CD4-positive, alpha-beta T cell (primary cell): ENCODE data around the gene ZFP3. TPM values are rescaled to one million over a fixed set of nuclear protein-coding genes. Genes with fewer than 3 reads are reported as not detected.
A peak's percentile ranks its signal among the peaks of the same experiment; 100 is the strongest.

Experiments
- ATAC-seq: fragments of 200-7000 bp; cut with Tn5 transposase; one replicate; pipeline ENCODE4 v1.10.0; 2022; ENCODE audit warnings: mild to moderate bottlenecking; ENCODE audit not compliant: poor library complexity
- CTCF ChIA-PET: fragments of 350-600 bp; sonication (Branson Sonifier 250); formaldehyde crosslinking; loops from one replicate; lab custom pipeline; 2021; ENCODE audit warnings: antibody characterized with exemption, inconsistent platforms; lab: Charles Lee
- POLR2A ChIA-PET: fragments of 350-600 bp; sonication (Branson Sonifier 250); formaldehyde crosslinking; loops from one replicate; lab custom pipeline; 2021; ENCODE audit warnings: antibody characterized with exemption, inconsistent platforms; lab: Charles Lee
- DNase-seq, 14 experiments: peaks; one replicate each; pipeline ENCODE4 v3.0.0-alpha.2; 2013 to 2020; ENCODE audit warnings: mixed read lengths in 2 of 14
- H3K27ac ChIP-seq, 2 donors: one replicate each; pipeline versions ENCODE4 v1.5.1 to v1.7.0; 2013; ENCODE audit warnings: low read length in 2 of 2, low read depth in 1 of 2, mild to moderate bottlenecking in 1 of 2
- H3K27me3 ChIP-seq, 2 experiments: 1 replicate in 1 of 2; 2 replicates in 1 of 2; pipeline versions ENCODE4 v1.6.1 to v1.7.0; 2013; ENCODE audit warnings: low read length in 2 of 2, control low read depth in 1 of 2, mild to moderate bottlenecking in 1 of 2, moderate library complexity in 1 of 2; ENCODE audit not compliant: insufficient read depth in 2 of 2, control insufficient read depth in 1 of 2
- H3K36me3 ChIP-seq: one replicate; pipeline ENCODE4 v1.6.1; 2013; ENCODE audit warnings: low read length, control low read depth; ENCODE audit not compliant: insufficient read depth
- H3K4me1 ChIP-seq: one replicate; pipeline ENCODE4 v1.6.1; 2013; ENCODE audit warnings: low read length, control low read depth; ENCODE audit not compliant: insufficient read depth
- H3K4me3 ChIP-seq: one replicate; pipeline ENCODE4 v1.5.1; 2013; ENCODE audit warnings: mild to moderate bottlenecking, low read length, moderate library complexity
- H3K9me3 ChIP-seq, 2 experiments: 1 replicate in 1 of 2; 2 replicates in 1 of 2; pipeline versions ENCODE4 v1.6.1 to v1.7.0; 2013; ENCODE audit warnings: low read length in 2 of 2, mild to moderate bottlenecking in 2 of 2, control low read depth in 1 of 2, moderate library complexity in 1 of 2; ENCODE audit not compliant: control insufficient read depth in 1 of 2, insufficient read depth in 1 of 2
- H3K27ac Mint-ChIP-seq: one replicate; pipeline ENCODE4 v1.8.0; 2020; ENCODE audit warnings: mixed read lengths
- H3K27me3 Mint-ChIP-seq: one replicate; pipeline ENCODE4 v1.8.0; 2021; ENCODE audit warnings: mixed read lengths
- H3K36me3 Mint-ChIP-seq: one replicate; pipeline ENCODE4 v1.8.0; 2021; ENCODE audit warnings: low read depth, mixed read lengths
- H3K4me1 Mint-ChIP-seq: one replicate; pipeline ENCODE4 v1.8.0; 2021; ENCODE audit warnings: low read depth, mixed read lengths
- H3K4me3 Mint-ChIP-seq: one replicate; pipeline ENCODE4 v1.8.0; 2020; ENCODE audit warnings: mild to moderate bottlenecking, mixed read lengths
- H3K9me3 Mint-ChIP-seq: one replicate; pipeline ENCODE4 v1.8.0; 2020; ENCODE audit warnings: mixed read lengths
- CTCF ChIP-seq: fragments of 200-600 bp; IDR thresholded peaks from one replicate; pipeline ENCODE4 v1.8.0; 2022; ENCODE audit warnings: antibody characterized with exemption, mild to moderate bottlenecking
- intact Hi-C, 2 experiments: fragments of 100-400 bp; cut with DNase I in 1 of 2; cut with micrococcal nuclease in 1 of 2; formaldehyde crosslinking; loops; one replicate each; pipeline versions ENCODE4 v1.15.1 to v1.9.0; 2023 to 2025; cut with DNase I, micrococcal nuclease
- total RNA-seq, 174 experiments: library from RNA in 2 of 174; stranded (reverse) in 2 of 174; gene quantifications; one replicate each; pipeline ENCODE4 v1.2.3 and lab custom pipeline; 2021 to 2026

Gene ZFP3
- total RNA-seq, 2 experiments from 2014 or later = 2.4 TPM

GRCh38 chr17:5097101-5097834 is 19.0 kb downstream of the ZFP3 start:
- ChIA-PET CTCF (no interaction called here), POLR2A (interaction anchor here (0.9 kb wide), 1 partner anchor 14 kb away, joined by 4 read pairs; the partner anchor contains the start of gene ZNF232)
- DNase-seq (peak in 11 of 14 experiments; percentile 16 to 71 (median 49)), ATAC-seq (peak; percentile 92)
- Histone ChIP-seq H3K4me1 (peaks cover 12% of the 10 kb centered on the region), H3K27ac (no peak overlapping the region), H3K36me3 (peaks cover 1% of the 10 kb centered on the region), H3K27me3 (peaks cover 7 to 8% of the 10 kb centered on the region in 2 experiments), H3K9me3 (peaks cover 31 to 52% of the 10 kb centered on the region in 2 experiments), H3K4me3 (peak overlapping the region; percentile 44)
- no peak for TF ChIP-seq CTCF
- intact Hi-C loops = no loop called here
- Mint-ChIP-seq H3K36me3 (peaks cover 48% of the 10 kb centered on the region), H3K4me1 (peaks cover 13% of the 10 kb centered on the region), H3K4me3 (peak overlapping the region; percentile 90), H3K9me3 (peaks cover 14% of the 10 kb centered on the region), H3K27me3 (no peaks in the 10 kb centered on the region), H3K27ac (peak overlapping the region; percentile 53)

- ChIA-PET CTCF (no interaction called here), POLR2A (no interaction called here)
- peaks cover 12% of the 10 kb centered on the region for H3K4me1 ChIP-seq
- no peaks in the 10 kb centered on the region for H3K36me3 ChIP-seq
- peaks cover 28% of the 10 kb centered on the region for H3K36me3 Mint-ChIP-seq
- no peak overlapping the region for H3K27ac ChIP-seq
- H3K27me3 Mint-ChIP-seq = no peaks in the 10 kb centered on the region
- H3K4me3 Mint-ChIP-seq = peak overlapping the region; percentile 15
- H3K9me3 Mint-ChIP-seq = peaks cover 10% of the 10 kb centered on the region
- peaks cover 7 to 8% of the 10 kb centered on the region in 2 experiments for H3K27me3 ChIP-seq
- intact Hi-C loops = no loop called here
- DNase-seq = no peak
- peaks cover 25 to 31% of the 10 kb centered on the region in 2 experiments for H3K9me3 ChIP-seq
- ATAC-seq = no peak
- no peak overlapping the region for H3K4me3 ChIP-seq
- no peak for TF ChIP-seq CTCF
- H3K4me1 Mint-ChIP-seq = peaks cover 13% of the 10 kb centered on the region
- H3K27ac Mint-ChIP-seq = no peak overlapping the region
Observed at GRCh38 chr17:5099271-5099670, 21.0 kb downstream of the ZFP3 start.

GRCh38 chr17:5100832-5101231 is 22.6 kb downstream of the ZFP3 start:
- peaks cover 17 to 22% of the 10 kb centered on the region in 2 experiments for H3K9me3 ChIP-seq
- H3K36me3 ChIP-seq = peaks cover 5% of the 10 kb centered on the region
- H3K27me3 ChIP-seq = peaks cover 7 to 8% of the 10 kb centered on the region in 2 experiments
- DNase-seq (no peak), ATAC-seq (no peak)
- H3K4me1 ChIP-seq = peaks cover 12% of the 10 kb centered on the region
- Mint-ChIP-seq H3K4me1 (peaks cover 13% of the 10 kb centered on the region), H3K36me3 (peaks cover 21% of the 10 kb centered on the region), H3K27me3 (no peaks in the 10 kb centered on the region), H3K9me3 (peaks cover 4% of the 10 kb centered on the region), H3K4me3 (peak overlapping the region; percentile 38), H3K27ac (no peak overlapping the region)
- TF ChIP-seq CTCF = no peak
- POLR2A ChIA-PET = no interaction called here
- intact Hi-C loops = no loop called here
- H3K4me3 ChIP-seq = no peak overlapping the region
- no peak overlapping the region for H3K27ac ChIP-seq
- CTCF ChIA-PET = no interaction called here
